Measurements from ENCODE around the gene PDE2A. TPM values are rescaled to one million over a fixed set of nuclear protein-coding genes. Genes with fewer than 3 reads are reported as not detected.

The PDE2A gene
- total RNA-seq, 1 donor from 2014 or later = 403 TPM

- Histone ChIP-seq H3K9me3 (no peaks in the 10 kb centered on the region), H3K27ac (no peak overlapping the region), H3K4me3 (no peak overlapping the region), H3K4me1 (peaks cover 7 to 16% of the 10 kb centered on the region in 2 donors), H3K36me3 (no peaks in the 10 kb centered on the region), H3K27me3 (peaks cover 16% of the 10 kb centered on the region)
- peak; percentile 89 to 95 (median 91) for TF ChIP-seq CTCF (IDR thresholded peaks at IDR 0.05)
- intact Hi-C loops (cut with DNase I) = loop anchor here (1.0 to 5.0 kb wide), 3 partner anchors 57 to 591 kb away; no protein-coding TSS in a partner anchor
- DNase-seq (ENCODE audit: low spot score in 2 of 2) = peak in 1 of 2 donors; percentile 84
Observed at GRCh38 chr11:72585762-72586311, 88.4 kb downstream of the PDE2A start.

DNA sequence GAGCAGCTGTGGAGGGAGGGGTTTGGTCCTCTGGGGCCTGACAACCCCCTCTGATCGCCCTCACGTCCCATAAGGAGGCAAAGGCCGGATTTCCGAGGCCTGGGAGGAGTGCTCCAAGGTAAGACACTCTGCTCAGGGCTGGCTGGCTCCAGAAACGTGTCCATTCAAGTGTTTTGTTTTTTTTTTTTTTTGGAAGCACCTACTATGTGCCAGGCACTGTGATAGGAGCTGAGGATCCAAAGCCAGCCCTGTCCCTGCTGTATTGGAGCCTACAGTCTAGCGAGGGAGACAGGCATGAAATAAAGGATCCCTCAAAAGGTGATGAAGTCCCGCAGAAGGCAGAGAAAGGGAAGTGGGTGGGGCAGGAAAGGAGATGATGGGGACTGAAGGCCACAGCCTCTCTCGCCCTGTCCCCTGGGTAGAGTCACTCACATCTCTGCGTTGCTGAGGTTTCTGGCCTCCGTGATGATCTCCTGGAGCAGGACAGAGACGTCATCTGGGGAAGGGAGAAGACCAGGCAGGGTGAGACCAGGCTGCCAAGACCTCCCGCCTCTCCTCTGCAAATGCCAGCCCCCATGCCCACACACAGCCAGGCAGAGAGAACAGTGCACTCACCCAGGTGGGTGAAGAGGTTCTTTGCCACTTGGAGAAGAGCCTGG lies 89.2 kb downstream of the PDE2A start:
- H3K4me3 ChIP-seq = peak overlapping the region in 1 of 2 donors; percentile 53
- H3K27ac ChIP-seq = no peak overlapping the region
- intact Hi-C loops (cut with DNase I) = loop anchor here (1.0 to 5.0 kb wide), 3 partner anchors 58 to 592 kb away; no protein-coding TSS in a partner anchor

DNA sequence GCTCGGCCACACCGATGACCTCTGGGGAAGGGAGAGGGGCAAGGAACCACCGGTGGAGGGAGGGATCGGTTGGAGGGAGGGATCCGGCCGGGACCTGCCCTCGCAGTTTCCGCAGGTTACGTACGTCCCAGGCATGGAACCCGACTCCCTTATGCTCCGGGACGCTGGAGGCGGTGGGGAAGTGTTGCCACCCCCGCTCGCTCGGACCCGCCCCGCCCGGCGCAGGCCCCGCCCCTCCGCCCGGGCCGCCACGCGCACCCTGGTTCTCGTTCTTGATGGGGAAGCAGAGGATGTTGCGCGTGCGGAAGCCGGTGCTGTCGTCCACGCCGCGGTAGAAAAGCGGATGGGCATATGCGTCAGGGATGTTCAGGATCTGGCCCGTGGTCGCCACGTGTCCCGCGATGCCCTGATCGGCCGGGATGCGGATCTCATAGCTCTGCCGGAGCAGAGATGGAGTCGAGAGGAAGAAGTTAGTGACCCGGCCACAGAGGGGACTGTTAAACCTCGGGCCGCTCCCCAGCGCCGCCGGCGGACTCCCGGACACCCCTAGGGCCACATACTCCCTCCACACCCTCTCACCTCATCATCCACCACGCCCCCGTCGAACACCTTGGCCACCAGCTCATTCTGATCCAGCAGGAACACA lies 89.8 kb downstream of the PDE2A start:
- TF ChIP-seq CTCF (IDR thresholded peaks at IDR 0.05) = no peak
- DNase-seq (ENCODE audit: low spot score in 2 of 2) = peak; percentile 64 to 84
- intact Hi-C loops (cut with DNase I) = no loop called here
- Histone ChIP-seq H3K27ac (no peak overlapping the region), H3K27me3 (peaks cover 6% of the 10 kb centered on the region), H3K4me1 (peaks cover 3 to 8% of the 10 kb centered on the region in 2 donors), H3K4me3 (peak overlapping the region; percentile 3 to 53), H3K36me3 (no peaks in the 10 kb centered on the region), H3K9me3 (no peaks in the 10 kb centered on the region)

More for the DNA sequence above, 89.2 kb downstream of the PDE2A start:
- Histone ChIP-seq H3K4me1 (peaks cover 4 to 11% of the 10 kb centered on the region in 2 donors), H3K36me3 (no peaks in the 10 kb centered on the region), H3K27me3 (peaks cover 10% of the 10 kb centered on the region), H3K9me3 (no peaks in the 10 kb centered on the region)
- no peak for DNase-seq (ENCODE audit: low spot score in 2 of 2)
- TF ChIP-seq CTCF (IDR thresholded peaks at IDR 0.05) = no peak

DNA sequence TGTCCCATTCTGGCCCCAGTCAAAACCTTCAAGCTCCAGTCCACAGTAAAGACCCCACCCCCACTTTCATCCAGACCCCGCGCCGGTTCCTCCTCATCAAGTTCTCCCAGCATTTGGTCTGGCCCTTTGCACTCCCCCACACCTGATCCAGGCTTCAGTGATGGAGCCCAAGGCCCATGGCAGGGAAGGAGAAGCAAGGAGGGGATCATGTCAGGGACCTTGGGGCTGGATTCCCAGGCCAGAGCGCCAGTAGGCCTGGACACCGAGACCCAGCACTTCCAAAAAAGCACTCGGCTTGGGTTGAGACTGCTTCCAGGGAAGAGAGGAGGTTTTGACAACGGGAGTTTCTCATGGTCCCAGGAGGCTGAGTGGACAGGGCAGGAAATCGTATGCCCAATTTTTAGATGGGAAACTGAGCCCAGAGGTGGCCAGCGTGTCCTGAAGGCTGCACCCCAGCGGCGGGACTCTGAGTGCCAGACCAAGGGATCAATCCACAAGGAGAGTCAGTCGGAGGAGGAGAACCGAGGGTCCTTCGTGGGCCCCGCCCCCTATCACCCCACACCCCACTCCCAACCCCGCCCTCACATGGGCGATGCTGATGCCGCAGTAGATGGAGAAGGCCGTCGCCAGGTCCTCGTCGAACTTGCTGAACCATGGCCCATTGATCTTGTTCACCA lies 90.5 kb downstream of the PDE2A start:
- no peak for DNase-seq (ENCODE audit: low spot score in 2 of 2)

More for the DNA sequence above, 90.5 kb downstream of the PDE2A start:
- intact Hi-C loops (cut with DNase I) = no loop called here
- Histone ChIP-seq H3K4me1 (peaks cover 3 to 8% of the 10 kb centered on the region in 2 donors), H3K9me3 (no peaks in the 10 kb centered on the region), H3K27ac (no peak overlapping the region), H3K27me3 (peaks cover 6% of the 10 kb centered on the region), H3K4me3 (peak overlapping the region in 1 of 2 donors; percentile 53), H3K36me3 (no peaks in the 10 kb centered on the region)
- no peak for TF ChIP-seq CTCF (IDR thresholded peaks at IDR 0.05)
